CD14-positive monocyte (primary cell): ENCODE measurements around the gene ALDH1B1. TPM values are rescaled to one million over a fixed set of nuclear protein-coding genes. Genes with fewer than 3 reads are reported as not detected.

ENCODE experiments used
- DNase-seq, 3 donors: peaks; one replicate each; pipeline ENCODE4 v3.0.0-alpha.2; 2011 to 2022
- H2AFZ ChIP-seq: 2 replicates; pipeline ENCODE4 v1.6.0; 2012; ENCODE audit warnings: mild to moderate bottlenecking, low read depth, low read length, inconsistent platforms; ENCODE audit not compliant: insufficient read depth, poor library complexity, severe bottlenecking
- H3K27ac ChIP-seq, 2 donors: 1 replicate in 1 of 2; 2 replicates in 1 of 2; pipeline ENCODE4 v1.5.1; 2012 to 2013; ENCODE audit warnings: low read length in 2 of 2, control low read depth in 1 of 2, inconsistent platforms in 1 of 2, low read depth in 1 of 2, mild to moderate bottlenecking in 1 of 2
- H3K27me3 ChIP-seq, 2 donors: one replicate each; pipeline versions ENCODE4 v1.6.0 to v1.6.1; 2011 to 2013; ENCODE audit warnings: low read length in 2 of 2; ENCODE audit not compliant: control insufficient read depth in 2 of 2, insufficient read depth in 2 of 2
- H3K36me3 ChIP-seq, 2 donors: replicated peaks in 1 of 2; 1 replicate in 1 of 2; 2 replicates in 1 of 2; pipeline versions ENCODE4 v1.5.1 to v1.6.1; 2012 to 2013; ENCODE audit warnings: low read length in 2 of 2, control low read depth in 1 of 2, inconsistent platforms in 1 of 2, mild to moderate bottlenecking in 1 of 2; ENCODE audit not compliant: insufficient read depth in 2 of 2, control insufficient read depth in 1 of 2
- H3K4me1 ChIP-seq, 2 donors: 1 replicate in 1 of 2; 2 replicates in 1 of 2; pipeline versions ENCODE4 v1.5.1 to v1.6.1; 2012 to 2013; ENCODE audit warnings: low read length in 2 of 2, control low read depth in 1 of 2, inconsistent platforms in 1 of 2, mild to moderate bottlenecking in 1 of 2, moderate library complexity in 1 of 2; ENCODE audit not compliant: insufficient read depth in 2 of 2, control insufficient read depth in 1 of 2
- H3K4me2 ChIP-seq: replicated peaks from 2 replicates; pipeline ENCODE3; 2012; ENCODE audit warnings: low read length, moderate library complexity, mild to moderate bottlenecking; ENCODE audit not compliant: poor library complexity, severe bottlenecking; ENCODE audit errors: extremely low read depth
- H3K4me3 ChIP-seq, 3 experiments: fragments of 200-600 bp in 1 of 3; sonication (generic) in 1 of 3; replicated peaks in 1 of 3; 1 replicate in 2 of 3; 2 replicates in 1 of 3; pipeline ENCODE4 v1.5.1; 2011 to 2013; ENCODE audit warnings: low read length in 3 of 3, mild to moderate bottlenecking in 3 of 3, control low read depth in 2 of 3, low read depth in 2 of 3, inconsistent platforms in 1 of 3, moderate library complexity in 1 of 3
- H3K79me2 ChIP-seq: 2 replicates; pipeline ENCODE4 v1.6.0; 2012; ENCODE audit warnings: mild to moderate bottlenecking, control low read depth, inconsistent platforms, low read length, moderate library complexity; ENCODE audit not compliant: insufficient read depth
- H3K9ac ChIP-seq: 2 replicates; pipeline ENCODE4 v1.6.0; 2017; ENCODE audit warnings: low read length, mild to moderate bottlenecking; ENCODE audit not compliant: insufficient read depth, poor library complexity, severe bottlenecking
- H3K9me3 ChIP-seq, 2 donors: replicated peaks in 1 of 2; 1 replicate in 1 of 2; 2 replicates in 1 of 2; pipeline versions ENCODE4 v1.5.1 to v1.6.1; 2012 to 2013; ENCODE audit warnings: low read length in 2 of 2, control low read depth in 1 of 2; ENCODE audit not compliant: control insufficient read depth in 1 of 2, insufficient read depth in 1 of 2
- H4K20me1 ChIP-seq: 2 replicates; pipeline ENCODE4 v1.6.0; 2012; ENCODE audit warnings: mild to moderate bottlenecking, low read length, control low read depth, moderate library complexity; ENCODE audit not compliant: insufficient read depth
- H3K27ac Mint-ChIP-seq, 7 donors: one replicate each; pipeline ENCODE4 v1.8.0; 2020; ENCODE audit warnings: mild to moderate bottlenecking in 7 of 7, mixed read lengths in 7 of 7, moderate library complexity in 6 of 7, inconsistent platforms in 2 of 7
- H3K27me3 Mint-ChIP-seq, 3 donors: one replicate each; pipeline ENCODE4 v1.8.0; 2021 to 2022; ENCODE audit warnings: low read depth in 3 of 3, mild to moderate bottlenecking in 3 of 3, mixed read lengths in 3 of 3, moderate library complexity in 3 of 3, inconsistent platforms in 1 of 3
- H3K36me3 Mint-ChIP-seq, 2 donors: one replicate each; pipeline ENCODE4 v1.8.0; 2020; ENCODE audit warnings: mixed read lengths in 2 of 2, inconsistent platforms in 1 of 2, mild to moderate bottlenecking in 1 of 2
- H3K4me1 Mint-ChIP-seq: one replicate; pipeline ENCODE4 v1.8.0; 2020; ENCODE audit warnings: mild to moderate bottlenecking, mixed read lengths
- H3K4me3 Mint-ChIP-seq, 2 donors: one replicate each; pipeline ENCODE4 v1.8.0; 2020; ENCODE audit warnings: mild to moderate bottlenecking in 2 of 2, mixed read lengths in 2 of 2, moderate library complexity in 1 of 2
- H3K9me3 Mint-ChIP-seq, 7 donors: one replicate each; pipeline ENCODE4 v1.8.0; 2020 to 2022; ENCODE audit warnings: mixed read lengths in 7 of 7, mild to moderate bottlenecking in 6 of 7, moderate library complexity in 6 of 7, inconsistent platforms in 2 of 7
- CTCF ChIP-seq: fragments of 200-600 bp; IDR thresholded peaks from one replicate; pipeline ENCODE4 v1.8.0; 2022; ENCODE audit warnings: antibody characterized with exemption, mild to moderate bottlenecking
- whole genome bisulfite sequencing: methylation state at CpG from one replicate; pipeline ENCODE4 v1.1.5; 2013; ENCODE audit warnings: missing lambda C conversion rate; ENCODE audit not compliant: insufficient coverage; 5-methylcytosine and 5-hydroxymethylcytosine counted together
- intact Hi-C, 2 donors: fragments of 100-400 bp; cut with micrococcal nuclease; formaldehyde crosslinking; loops; one replicate each; pipeline versions ENCODE4 v1.15.0 to v1.15.1; 2023
- polyA plus RNA-seq, 3 donors: library from polyadenylated mRNA; depleted of rRNA in 1 of 3; unstranded in 2 of 3; stranded (reverse) in 1 of 3; fragments of 300-500 nt in 2 of 3; fragments of >200 nt in 1 of 3; fragmentation: Illumina TruSeq in 2 of 3; gene quantifications; 1 replicate in 2 of 3; 2 replicates in 1 of 3; pipeline ENCODE4 v1.2.3, GENCODE V29; 2012 to 2021

Gene ALDH1B1
- polyA plus RNA-seq, 3 donors, result 1.00 to 4.5 (median 3.8) TPM

GRCh38 chr9:38345851-38346755 is 46.4 kb upstream of the ALDH1B1 start:
- WGBS, result 93% methylated on average over 10 of the region's 10 CpGs
- Histone ChIP-seq H3K9ac (no peak overlapping the region), H3K27ac (no peak overlapping the region), H3K79me2 (no peaks in the 10 kb centered on the region), H3K9me3 (no peaks in the 10 kb centered on the region), H3K4me2 (no peak overlapping the region), H4K20me1 (no peaks in the 10 kb centered on the region), H3K36me3 (no peaks in the 10 kb centered on the region), H3K4me3 (no peak overlapping the region), H3K4me1 (no peaks in the 10 kb centered on the region), H2AFZ (no peak overlapping the region), H3K27me3 (no peaks in the 10 kb centered on the region)
- no peak for TF ChIP-seq CTCF
- DNase-seq, result no peak
- no peaks in the 10 kb centered on the region for H3K36me3 Mint-ChIP-seq
- no peaks in the 10 kb centered on the region for H3K4me1 Mint-ChIP-seq
- intact Hi-C loops, result no loop called here
- peaks cover 0 to 2% (median 0%) of the 10 kb centered on the region in 7 donors for H3K9me3 Mint-ChIP-seq
- H3K27me3 Mint-ChIP-seq, result peaks cover 3 to 11% (median 3%) of the 10 kb centered on the region in 3 donors
- H3K4me3 Mint-ChIP-seq, result no peak overlapping the region
- H3K27ac Mint-ChIP-seq, result peak overlapping the region in 1 of 7 donors; percentile 46

GRCh38 chr9:38346811-38347210 is 45.7 kb upstream of the ALDH1B1 start:
- Mint-ChIP-seq H3K4me3 (no peak overlapping the region), H3K27me3 (peaks cover 3 to 10% (median 3%) of the 10 kb centered on the region in 3 donors), H3K9me3 (peaks cover 0 to 5% (median 4%) of the 10 kb centered on the region in 7 donors), H3K4me1 (no peaks in the 10 kb centered on the region), H3K36me3 (no peaks in the 10 kb centered on the region), H3K27ac (peak overlapping the region in 1 of 7 donors; percentile 38)
- no peak overlapping the region for H3K4me3 ChIP-seq
- H2AFZ ChIP-seq, result no peak overlapping the region
- H3K4me1 ChIP-seq, result no peaks in the 10 kb centered on the region
- TF ChIP-seq CTCF, result no peak
- H3K27ac ChIP-seq, result no peak overlapping the region
- no peak overlapping the region for H3K9ac ChIP-seq
- intact Hi-C loops, result no loop called here
- WGBS, result 100% methylated on average over 7 of the region's 7 CpGs
- H3K36me3 ChIP-seq, result no peaks in the 10 kb centered on the region
- no peaks in the 10 kb centered on the region for H3K79me2 ChIP-seq
- no peak for DNase-seq
- H3K9me3 ChIP-seq, result no peaks in the 10 kb centered on the region
- no peaks in the 10 kb centered on the region for H3K27me3 ChIP-seq
- no peaks in the 10 kb centered on the region for H4K20me1 ChIP-seq
- H3K4me2 ChIP-seq, result no peak overlapping the region
